Measurements from ENCODE around the gene GALNT18.

Gene GALNT18

GRCh38 chr11:11349106-11349825 is 272.5 kb downstream of the GALNT18 start:
- DNase-seq (ENCODE audit: low spot score) = no peak

- DNase-seq (ENCODE audit: low spot score) = no peak
Observed at GRCh38 chr11:11348303-11348702, 273.5 kb downstream of the GALNT18 start.

GRCh38 chr11:11347592-11347991 is 274.2 kb downstream of the GALNT18 start:
- DNase-seq (ENCODE audit: low spot score) = peak; percentile 37

- no peak for DNase-seq (ENCODE audit: low spot score)
Observed at GRCh38 chr11:11346303-11346702, 275.5 kb downstream of the GALNT18 start.

- DNase-seq (ENCODE audit: low spot score) = no peak
Observed at GRCh38 chr11:11345099-11345498, 276.7 kb downstream of the GALNT18 start.

- no peak for DNase-seq (ENCODE audit: low spot score)
Observed at GRCh38 chr11:11344045-11344444, 277.8 kb downstream of the GALNT18 start.

GRCh38 chr11:11338304-11338703 is 283.5 kb downstream of the GALNT18 start:
- no peak for DNase-seq (ENCODE audit: low spot score)

GRCh38 chr11:11336664-11337063 is 285.1 kb downstream of the GALNT18 start:
- DNase-seq (ENCODE audit: low spot score) = no peak

GRCh38 chr11:11335043-11335442 is 286.8 kb downstream of the GALNT18 start:
- no peak for DNase-seq (ENCODE audit: low spot score)

GRCh38 chr11:11334607-11335006 is 287.2 kb downstream of the GALNT18 start:
- no peak for DNase-seq (ENCODE audit: low spot score)

GRCh38 chr11:11332141-11332710 is 289.6 kb downstream of the GALNT18 start:
- no peak for DNase-seq (ENCODE audit: low spot score)

GRCh38 chr11:11329062-11329806 is 292.6 kb downstream of the GALNT18 start:
- no peak for DNase-seq (ENCODE audit: low spot score)

- no peak for DNase-seq (ENCODE audit: low spot score)
Observed at GRCh38 chr11:11324090-11324489, 297.7 kb downstream of the GALNT18 start.

- DNase-seq (ENCODE audit: low spot score) = no peak
Observed at GRCh38 chr11:11322101-11322500, 299.7 kb downstream of the GALNT18 start.

- DNase-seq (ENCODE audit: low spot score) = no peak
Observed at GRCh38 chr11:11320825-11321224, 301.0 kb downstream of the GALNT18 start.

GRCh38 chr11:11318961-11319360 is 302.8 kb downstream of the GALNT18 start:
- no peak for DNase-seq (ENCODE audit: low spot score)

- DNase-seq (ENCODE audit: low spot score) = no peak
Observed at GRCh38 chr11:11318461-11318860, 303.3 kb downstream of the GALNT18 start.

- DNase-seq (ENCODE audit: low spot score) = no peak
Observed at GRCh38 chr11:11316651-11317230, 305.1 kb downstream of the GALNT18 start.

GRCh38 chr11:11313902-11314692 is 307.7 kb downstream of the GALNT18 start:
- peak; percentile 37 for DNase-seq (ENCODE audit: low spot score)

- DNase-seq (ENCODE audit: low spot score) = no peak
Observed at GRCh38 chr11:11313426-11313825, 308.4 kb downstream of the GALNT18 start.

GRCh38 chr11:11312738-11313137 is 309.1 kb downstream of the GALNT18 start:
- DNase-seq (ENCODE audit: low spot score) = no peak

GRCh38 chr11:11311169-11311568 is 310.6 kb downstream of the GALNT18 start:
- DNase-seq (ENCODE audit: low spot score) = no peak

Measured in cerebellar cortex (tissue), 1 donor.